ENCODE measurements around the gene COPG2. TPM values are rescaled to one million over a fixed set of nuclear protein-coding genes. Genes with fewer than 3 reads are reported as not detected.

Gene COPG2
- total and polyA plus RNA-seq, 2 donors (not counting 3 experiments of a cell fraction or from before 2014, with no cell fraction given) = 9.4 to 11.6 TPM

DNA sequence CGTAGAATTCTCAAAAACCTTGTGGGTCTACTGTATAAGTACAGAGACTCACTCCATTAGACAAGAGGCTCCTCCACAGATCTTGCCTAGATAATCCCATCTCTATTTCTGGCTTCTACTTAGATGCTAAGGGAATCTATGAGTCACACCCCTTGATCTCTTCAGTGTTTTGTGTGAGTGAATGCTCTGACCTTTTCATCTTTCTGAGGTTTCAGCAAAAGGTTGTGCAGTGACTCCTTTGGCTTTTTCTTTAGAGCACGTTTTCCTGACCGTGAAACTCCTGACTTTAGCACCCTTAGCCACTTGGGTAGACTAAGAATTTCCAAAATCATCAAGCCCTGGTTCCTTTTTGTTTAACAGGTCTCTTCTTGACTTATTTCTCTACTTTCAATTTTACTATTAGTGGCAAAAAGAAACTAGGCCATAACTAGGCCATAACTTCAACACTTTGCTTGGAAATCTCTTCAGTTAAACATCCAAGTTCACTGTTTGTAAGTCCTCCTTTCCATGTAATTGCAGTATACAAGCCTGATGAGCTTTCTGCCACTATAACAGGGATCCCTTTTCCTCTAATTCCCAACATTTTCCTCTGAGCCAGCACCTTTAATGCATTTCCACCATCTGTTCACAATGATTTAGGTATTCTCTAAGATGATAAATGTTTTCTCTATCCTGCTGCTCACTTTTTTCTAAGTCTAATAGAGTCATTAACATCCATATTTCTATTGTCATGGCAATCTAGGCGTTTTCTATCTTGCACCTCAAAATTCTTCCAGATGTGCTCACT lies 19.4 kb downstream of the COPG2 start:
- no peak overlapping the region for H3K4me3 ChIP-seq (replicated peaks in 1 of 3; ENCODE audit: insufficient read depth in 1 of 3, low read depth in 1 of 3, low read length in 3 of 3)
- no peak overlapping the region for H3K4me2 ChIP-seq (ENCODE audit: insufficient read depth, low read length)
- FAIRE-seq (no peak), DNase-seq (ENCODE audit: low read depth, low spot score) (no peak)
- POLR2A ChIA-PET = no interaction called here
- intact Hi-C loops (cut with micrococcal nuclease) = no loop called here
- CTCF ChIA-PET = no interaction called here
- H4K20me1 ChIP-seq (replicated peaks; ENCODE audit: control insufficient read depth, extremely low read depth, insufficient read depth, low read length) = no peaks in the 10 kb centered on the region
- no peaks in the 10 kb centered on the region for H3K9me1 ChIP-seq (replicated peaks; ENCODE audit: control insufficient read depth, extremely low read depth, insufficient read depth, low read length)
- H3K4me1 ChIP-seq (ENCODE audit: control insufficient read depth, extremely low read depth, insufficient read depth, low read length) = no peaks in the 10 kb centered on the region
- no peaks in the 10 kb centered on the region for H3K36me3 ChIP-seq (ENCODE audit: control insufficient read depth in 2 of 2, extremely low read depth in 1 of 2, insufficient read depth in 2 of 2, low read length in 2 of 2)
- no peak overlapping the region for H2AFZ ChIP-seq (ENCODE audit: low read depth, low read length)
- BruUV-seq (replicated peaks) = no TSS peak
- H3K79me2 ChIP-seq (ENCODE audit: control insufficient read depth, insufficient read depth, low read length) = no peaks in the 10 kb centered on the region
- dilution Hi-C loops (cut with MboI; ENCODE audit: extremely low pct_ligation_motif_present, low sequenced_read_pairs) = no loop called here
- no peak for TF ChIP-seq EZH2 (IDR thresholded peaks at IDR 0.05; ENCODE audit: borderline replicate concordance, low read depth, low read length, severe bottlenecking)
- no peak for TF ChIP-seq GATA2 (IDR thresholded peaks at IDR 0.05; ENCODE audit: insufficient read depth, insufficient read length, low read depth, low read length)
- no peak for TF ChIP-seq POLR2AphosphoS5 (IDR thresholded peaks at IDR 0.05; ENCODE audit: insufficient read depth, low read depth, low read length)
- TF ChIP-seq, protein P1, sequence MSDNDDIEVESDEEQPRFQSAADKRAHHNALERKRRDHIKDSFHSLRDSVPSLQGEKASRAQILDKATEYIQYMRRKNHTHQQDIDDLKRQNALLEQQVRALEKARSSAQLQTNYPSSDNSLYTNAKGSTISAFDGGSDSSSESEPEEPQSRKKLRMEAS (IDR thresholded peaks at IDR 0.05; ENCODE audit: insufficient read depth, insufficient read length) = no peak
- TF ChIP-seq FOS (IDR thresholded peaks at IDR 0.05; ENCODE audit: borderline replicate concordance, insufficient read depth, low read length) = no peak
- no peak for TF ChIP-seq POLR2A (IDR thresholded peaks at IDR 0.05; ENCODE audit: low read depth, low read length)
- no peak for TF ChIP-seq MYC (IDR thresholded peaks at IDR 0.05; ENCODE audit: low read depth, low read length)
- no peak for TF ChIP-seq JUN (IDR thresholded peaks at IDR 0.05; ENCODE audit: borderline replicate concordance, insufficient read depth, insufficient read length, low read depth)
- TF ChIP-seq, protein P2, sequence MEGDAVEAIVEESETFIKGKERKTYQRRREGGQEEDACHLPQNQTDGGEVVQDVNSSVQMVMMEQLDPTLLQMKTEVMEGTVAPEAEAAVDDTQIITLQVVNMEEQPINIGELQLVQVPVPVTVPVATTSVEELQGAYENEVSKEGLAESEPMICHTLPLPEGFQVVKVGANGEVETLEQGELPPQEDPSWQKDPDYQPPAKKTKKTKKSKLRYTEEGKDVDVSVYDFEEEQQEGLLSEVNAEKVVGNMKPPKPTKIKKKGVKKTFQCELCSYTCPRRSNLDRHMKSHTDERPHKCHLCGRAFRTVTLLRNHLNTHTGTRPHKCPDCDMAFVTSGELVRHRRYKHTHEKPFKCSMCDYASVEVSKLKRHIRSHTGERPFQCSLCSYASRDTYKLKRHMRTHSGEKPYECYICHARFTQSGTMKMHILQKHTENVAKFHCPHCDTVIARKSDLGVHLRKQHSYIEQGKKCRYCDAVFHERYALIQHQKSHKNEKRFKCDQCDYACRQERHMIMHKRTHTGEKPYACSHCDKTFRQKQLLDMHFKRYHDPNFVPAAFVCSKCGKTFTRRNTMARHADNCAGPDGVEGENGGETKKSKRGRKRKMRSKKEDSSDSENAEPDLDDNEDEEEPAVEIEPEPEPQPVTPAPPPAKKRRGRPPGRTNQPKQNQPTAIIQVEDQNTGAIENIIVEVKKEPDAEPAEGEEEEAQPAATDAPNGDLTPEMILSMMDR (IDR thresholded peaks at IDR 0.05; ENCODE audit: extremely low read depth in 1 of 2, insufficient read depth in 1 of 2, low read depth in 1 of 2, low read length in 2 of 2) = no peak
- H3K27me3 ChIP-seq (ENCODE audit: control insufficient read depth in 2 of 2, insufficient read depth in 2 of 2, low read length in 2 of 2) = no peaks in the 10 kb centered on the region
- H3K9me3 ChIP-seq (replicated peaks; ENCODE audit: control insufficient read depth, insufficient read depth, low read length) = no peaks in the 10 kb centered on the region
- H3K27ac ChIP-seq (ENCODE audit: insufficient read depth, low read depth, low read length) = no peak overlapping the region
- no peak overlapping the region for H3K9ac ChIP-seq (replicated peaks; ENCODE audit: extremely low read depth, insufficient read depth, low read length)
